HT-29 (cell line): ENCODE measurements around the gene MRPL36. TPM values are rescaled to one million over a fixed set of nuclear protein-coding genes. Genes with fewer than 3 reads are reported as not detected.
A peak's percentile ranks its signal among the peaks of the same experiment; 100 is the strongest.
"Not testable (repeated sequence)": the region's sequence is repeated elsewhere in the genome, so short reads cannot be mapped to it uniquely, and the experiment has no call there.

Experiments used
- DNase-seq: peaks from one replicate; pipeline ENCODE4 v3.0.0-alpha.2; 2015; ENCODE audit warnings: low spot score
- total RNA-seq: library from RNA; depleted of rRNA; stranded (reverse); fragments of >200 nt; shearing (Covaris generic); gene quantifications from 2 replicates; pipeline ENCODE4 v1.2.3, GENCODE V29; 2014

The MRPL36 gene
- total RNA-seq, 1 experiment from 2014 or later = 140 TPM

DNA sequence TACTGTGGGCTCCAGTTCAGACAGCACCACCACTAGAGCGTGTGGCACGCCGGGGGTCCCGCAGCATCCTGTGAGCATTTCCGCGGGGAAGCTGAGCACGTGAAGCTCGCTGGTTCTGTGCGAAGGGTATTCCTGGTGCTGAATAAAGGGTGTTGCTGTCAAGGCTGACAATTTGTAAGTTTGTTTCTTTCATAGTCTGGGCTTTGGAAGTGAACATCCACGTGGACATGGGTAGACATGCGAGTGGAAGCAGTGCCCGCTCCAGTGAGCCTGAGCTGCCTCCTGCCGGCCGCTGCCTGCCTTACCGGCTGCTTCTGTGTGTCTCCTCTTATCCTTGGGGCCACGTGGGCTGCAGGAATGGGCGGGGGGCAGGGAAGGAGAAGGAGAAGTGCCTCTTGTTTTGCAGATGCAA is 16.2 kb upstream of the MRPL36 start:
- no peak for DNase-seq

DNA sequence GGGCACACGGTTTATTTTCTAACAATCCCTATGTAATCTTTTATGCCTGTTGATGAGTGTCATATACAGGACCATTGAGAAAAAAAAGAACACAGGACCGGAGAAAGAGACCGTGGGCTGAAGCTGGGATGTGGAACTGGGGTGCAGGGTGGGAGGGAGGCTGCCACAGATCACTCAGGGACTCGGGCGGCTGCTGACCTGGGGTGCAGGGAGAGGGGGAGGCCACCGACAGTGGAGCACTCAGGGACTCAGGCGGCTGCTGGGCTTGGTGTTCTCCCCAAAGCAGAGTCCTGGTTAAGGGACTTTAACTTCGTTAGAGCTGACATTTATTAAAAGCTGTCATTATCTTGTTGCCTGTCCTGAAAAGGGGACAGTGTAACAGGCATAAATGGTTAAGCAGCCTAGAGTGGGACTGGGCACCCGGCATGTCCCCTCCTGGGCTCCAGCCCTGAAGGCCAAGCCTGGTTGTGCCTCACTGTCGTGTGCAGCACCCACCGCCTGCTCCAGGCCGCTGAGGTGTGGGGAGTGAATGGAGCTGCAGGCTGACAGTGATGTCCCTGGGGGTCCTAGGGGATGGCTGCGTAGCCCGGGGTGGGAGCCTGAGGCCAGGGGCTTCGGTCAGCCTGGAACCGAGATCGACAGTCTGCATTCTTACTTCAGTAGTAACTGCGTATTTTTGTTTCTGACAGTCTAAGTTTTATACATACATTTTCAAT is 15.6 kb upstream of the MRPL36 start:
- DNase-seq = no peak

DNA sequence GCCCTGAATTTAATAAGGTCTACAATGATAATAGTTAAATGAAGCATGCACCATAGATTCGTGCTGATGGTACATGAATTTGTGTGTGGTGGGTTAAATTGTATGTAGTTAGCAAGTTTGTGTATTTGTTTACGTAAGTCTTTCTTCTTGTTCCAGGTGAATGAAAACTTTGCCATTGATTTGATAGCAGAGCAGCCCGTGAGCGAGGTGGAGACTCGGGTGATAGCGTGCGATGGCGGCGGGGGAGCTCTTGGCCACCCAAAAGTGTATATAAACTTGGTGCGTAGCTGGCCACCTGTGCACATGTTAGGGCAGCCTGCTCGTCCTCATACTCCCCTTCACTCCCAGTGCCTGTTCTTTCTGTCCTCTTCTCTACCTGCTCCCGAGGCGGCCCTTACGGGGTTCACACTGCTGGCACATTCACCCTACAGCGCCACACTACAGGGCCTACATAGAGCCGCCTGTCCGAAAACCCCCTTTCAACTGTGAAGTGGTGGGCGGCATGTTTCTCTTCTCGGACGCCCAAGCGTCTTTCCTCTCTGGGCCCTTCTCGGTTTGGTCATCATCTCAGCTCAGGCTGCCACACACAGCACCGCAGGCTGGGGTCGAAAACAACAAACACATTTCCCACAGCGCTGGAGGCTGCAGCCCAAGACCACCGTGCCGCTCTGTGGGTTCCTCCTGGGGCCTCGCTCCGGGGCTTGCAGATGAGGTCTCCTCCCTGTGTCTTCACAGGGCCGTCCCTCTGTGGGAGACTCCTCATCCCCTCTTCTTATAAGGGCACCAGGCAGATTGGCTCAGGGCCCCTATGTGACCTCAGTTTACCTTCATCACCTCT is 14.8 kb upstream of the MRPL36 start:
- no peak for DNase-seq

DNA sequence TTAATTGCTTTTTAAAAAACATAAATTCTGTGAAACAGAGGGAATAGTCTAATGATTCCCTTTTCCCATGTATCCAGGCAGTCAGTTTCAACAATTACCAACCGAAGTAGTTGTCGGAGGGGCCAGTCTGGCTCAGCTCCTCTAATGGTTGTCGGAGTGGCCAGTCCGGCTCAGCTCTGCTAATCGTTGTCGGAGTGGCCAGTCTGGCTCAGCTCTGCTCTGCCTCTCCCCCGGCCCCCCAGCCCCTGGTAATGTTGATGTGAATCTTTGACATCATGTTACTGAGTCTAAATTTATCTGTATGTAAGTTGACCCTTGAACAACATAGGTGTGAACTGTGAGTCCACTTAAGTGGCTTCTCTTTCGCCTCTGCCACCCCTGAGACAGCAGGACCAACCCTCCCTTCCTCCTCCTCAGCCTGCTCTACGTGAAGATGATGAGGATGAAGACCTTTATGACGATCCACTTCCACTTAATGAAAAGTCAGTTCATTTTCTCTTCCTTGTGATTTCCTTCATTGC is 11.0 kb upstream of the MRPL36 start:
- no peak for DNase-seq

DNA sequence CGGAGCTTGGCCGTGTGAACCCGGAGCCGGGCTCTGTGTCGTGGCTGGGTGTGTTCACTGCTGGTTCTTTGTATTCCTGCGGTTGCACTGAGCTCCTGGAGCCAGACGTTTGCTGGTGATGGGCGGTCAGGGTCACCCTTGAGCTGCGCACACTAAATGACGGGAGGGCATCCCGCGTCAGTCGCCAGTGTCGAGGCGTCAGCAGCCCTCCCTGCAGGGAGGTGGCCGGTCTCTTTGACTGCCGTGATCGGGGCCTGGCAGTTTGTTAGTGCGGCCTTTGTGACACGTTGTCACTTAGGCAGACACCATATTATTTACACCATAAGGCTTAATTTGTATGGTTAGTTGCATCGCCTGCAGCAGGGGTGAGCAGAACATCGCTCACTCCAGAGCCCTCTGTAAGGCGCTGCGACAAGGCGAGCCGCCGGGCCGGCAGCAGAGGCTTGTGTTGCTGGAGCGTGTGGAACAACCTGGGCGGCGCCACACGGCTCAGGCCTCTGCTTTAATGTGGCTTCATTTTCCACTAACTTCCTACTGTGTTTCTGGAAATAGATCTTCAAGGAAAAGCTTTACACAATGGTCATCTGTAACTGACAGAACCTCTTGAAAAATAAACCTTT is 9.9 kb upstream of the MRPL36 start:
- no peak for DNase-seq

DNA sequence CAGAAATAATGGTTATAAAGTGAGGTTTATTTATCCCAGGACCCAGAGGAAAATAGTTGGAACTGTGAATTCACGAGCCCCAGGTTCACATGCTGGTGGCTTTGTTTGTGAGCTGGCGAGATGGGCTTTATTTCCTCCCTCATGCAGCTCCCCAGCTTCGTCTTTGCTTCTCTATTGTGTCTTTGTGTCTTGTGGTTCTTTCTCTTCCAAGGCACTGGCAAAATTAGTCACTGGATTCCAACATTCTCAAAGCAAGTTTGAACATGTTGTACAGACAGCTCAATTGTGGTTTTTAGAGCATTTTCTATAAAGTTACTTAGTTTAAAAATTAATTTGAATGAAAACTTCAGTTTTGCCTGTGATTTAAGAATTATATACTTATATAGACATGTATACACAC is 8.8 kb upstream of the MRPL36 start:
- DNase-seq = no peak

DNA sequence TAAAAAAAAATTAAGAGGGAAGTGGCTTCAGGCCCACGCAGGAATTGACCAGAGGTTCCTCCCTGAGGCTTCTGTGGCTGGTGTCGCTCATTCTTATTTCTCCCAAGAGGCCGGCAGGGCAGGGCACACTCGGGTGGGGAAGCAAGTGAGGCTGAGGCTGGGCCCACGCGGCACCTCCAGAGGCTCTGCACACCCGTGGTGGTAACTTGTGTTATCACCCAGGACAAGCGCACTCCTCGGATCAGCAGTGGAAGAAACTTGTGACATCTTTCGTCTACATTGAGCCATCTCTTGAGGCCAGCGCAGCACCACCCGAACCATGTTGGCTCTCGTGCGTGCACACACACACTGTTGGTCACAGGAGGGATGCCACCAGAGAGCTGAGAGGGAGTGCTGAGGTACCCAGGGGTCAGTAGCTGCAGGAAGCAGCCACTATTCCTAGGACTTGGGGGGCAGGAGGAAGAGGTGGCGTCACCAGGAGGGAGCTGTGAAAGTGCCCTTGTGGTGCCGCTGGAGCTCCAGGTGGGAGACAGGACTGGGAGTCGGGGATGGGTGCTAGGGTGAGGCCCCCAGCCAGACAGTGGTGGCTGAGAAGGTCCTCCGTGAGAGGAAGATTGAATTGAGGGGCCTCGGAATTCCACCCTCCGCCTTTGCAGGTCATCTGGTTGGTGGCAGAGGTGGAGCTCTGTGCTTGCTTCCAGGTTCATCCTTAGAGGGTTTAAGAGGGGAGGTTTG is 8.0 kb upstream of the MRPL36 start:
- DNase-seq = no peak

DNA sequence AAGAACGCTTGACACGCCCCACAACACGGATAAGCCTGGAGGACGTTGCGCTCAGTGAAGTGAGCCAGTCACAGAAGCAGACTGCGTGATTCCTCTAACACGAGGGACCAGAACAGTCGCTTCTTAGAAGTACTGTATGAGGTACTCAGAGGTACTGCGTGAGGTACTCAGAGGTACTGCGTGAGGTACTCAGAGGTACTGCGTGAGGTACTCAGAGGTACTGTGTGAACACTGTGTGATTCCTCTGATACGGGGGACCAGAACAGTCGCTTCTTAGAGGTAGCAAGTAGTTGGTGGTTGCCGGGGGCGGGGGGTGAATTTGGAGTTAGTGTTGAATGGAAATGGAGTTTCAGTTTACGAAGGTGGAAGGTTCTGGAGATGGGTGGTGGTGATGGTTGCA is 7.3 kb upstream of the MRPL36 start:
- DNase-seq = no peak

DNA sequence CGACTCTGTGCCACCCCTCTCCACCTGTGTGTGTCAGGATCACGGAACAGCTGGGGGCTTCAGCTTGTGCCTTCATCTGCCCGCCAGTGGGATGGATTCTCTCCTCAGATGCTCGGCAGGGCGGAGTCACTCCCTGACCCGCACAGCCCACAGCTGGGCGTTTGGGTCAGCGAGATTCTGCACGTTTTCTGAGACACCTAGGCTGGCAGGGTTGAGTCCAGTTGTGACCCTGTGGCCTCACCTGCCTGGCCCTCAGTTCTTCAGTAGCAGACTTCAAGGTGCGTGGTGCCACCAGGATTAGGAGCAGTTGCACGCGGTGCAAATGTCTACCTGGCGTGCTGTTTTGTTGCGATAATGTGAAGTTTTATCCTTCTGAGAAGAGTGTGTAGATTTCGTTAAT is 6.6 kb upstream of the MRPL36 start:
- DNase-seq = no peak

DNA sequence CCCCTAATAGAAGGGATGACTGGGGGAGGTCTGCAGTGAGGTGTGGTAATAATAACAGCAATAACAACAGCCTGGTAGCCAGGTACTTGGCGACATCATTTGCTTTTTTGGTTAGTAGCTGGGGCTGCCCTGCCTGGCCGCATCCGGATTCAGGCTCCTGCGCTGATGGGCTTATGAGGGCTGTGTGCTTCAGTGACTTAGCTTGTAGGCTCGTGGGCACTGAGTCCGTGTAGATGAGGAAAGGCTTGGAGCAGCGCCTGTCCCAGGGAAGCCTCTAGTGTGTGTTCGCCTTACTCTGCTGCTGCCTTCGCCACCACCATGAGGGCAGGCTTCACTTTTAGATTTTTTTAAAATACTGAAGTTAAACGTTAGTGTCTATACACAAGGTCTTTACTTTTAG is 6.1 kb upstream of the MRPL36 start:
- DNase-seq = no peak

DNA sequence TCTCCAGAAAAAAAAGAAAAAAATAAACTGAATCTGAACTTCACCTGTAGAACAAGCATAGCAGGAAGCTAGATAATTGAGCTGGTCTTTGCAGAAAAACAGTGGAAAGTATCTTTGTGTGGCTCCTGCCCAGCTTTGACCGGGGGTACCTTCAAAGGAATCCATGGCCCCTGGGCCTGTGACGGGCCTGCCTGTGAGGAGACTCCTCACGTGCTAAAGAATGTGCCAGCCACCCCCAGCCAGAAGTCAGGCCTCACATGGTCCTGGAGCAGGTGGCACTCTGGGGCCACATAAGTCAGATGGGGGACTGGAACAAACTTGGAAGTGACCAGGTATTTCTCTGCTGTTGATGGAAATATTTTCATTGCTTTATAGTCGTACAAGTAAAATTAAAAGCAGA is 5.7 kb upstream of the MRPL36 start:
- DNase-seq = no peak

DNA sequence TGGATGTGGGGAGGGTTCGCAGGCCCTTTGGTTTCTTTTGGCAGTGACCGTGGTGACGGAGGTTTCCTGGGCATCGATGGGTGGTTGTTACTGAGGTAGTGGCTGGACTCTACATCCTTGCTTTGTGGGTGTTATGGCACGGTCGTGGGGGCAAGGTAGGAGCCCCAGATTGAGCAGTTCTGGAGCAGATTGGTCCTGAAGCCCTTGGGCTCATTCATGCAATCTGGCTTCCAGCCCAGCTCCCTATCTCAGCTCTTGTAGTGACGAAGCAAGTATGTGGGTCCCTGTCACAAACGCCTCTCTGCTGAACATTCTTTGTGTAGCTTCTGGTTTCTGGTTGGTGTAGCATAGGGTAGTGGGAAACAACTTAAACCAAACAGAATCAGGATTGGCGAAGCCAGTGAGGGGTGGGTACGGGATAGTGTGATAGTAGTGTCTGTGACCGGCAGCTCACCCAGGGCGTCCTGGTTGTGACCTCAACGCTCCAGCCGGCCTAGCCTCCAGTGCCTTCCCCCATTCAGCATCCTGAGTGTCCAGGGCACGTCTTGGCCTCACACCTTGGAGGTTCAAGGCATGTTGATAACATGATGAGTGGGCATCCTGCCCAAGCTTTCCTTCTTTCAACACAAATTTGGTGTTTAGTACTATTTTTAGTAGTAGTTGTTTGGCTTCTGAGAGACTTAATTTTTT is 4.5 kb upstream of the MRPL36 start:
- no peak for DNase-seq

DNA sequence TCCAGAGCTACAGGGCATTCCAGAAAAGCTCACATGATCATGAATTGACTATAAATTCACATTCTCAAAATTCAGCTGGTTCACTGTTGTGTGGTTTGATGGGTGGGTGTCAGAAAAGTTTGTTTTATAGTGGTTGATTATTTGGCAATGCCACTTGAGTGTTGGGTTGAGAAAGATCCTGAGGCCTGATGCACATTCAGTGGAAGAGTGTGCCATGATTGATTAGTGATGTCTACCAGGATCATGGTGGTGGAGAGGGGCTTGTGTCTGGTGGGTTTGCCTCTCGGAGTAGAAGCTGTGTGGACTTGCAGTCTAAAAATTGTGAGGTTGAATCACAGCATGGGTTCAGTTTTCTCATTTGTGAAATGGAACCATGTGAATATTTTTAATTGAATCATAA is 3.6 kb upstream of the MRPL36 start:
- no peak for DNase-seq

DNA sequence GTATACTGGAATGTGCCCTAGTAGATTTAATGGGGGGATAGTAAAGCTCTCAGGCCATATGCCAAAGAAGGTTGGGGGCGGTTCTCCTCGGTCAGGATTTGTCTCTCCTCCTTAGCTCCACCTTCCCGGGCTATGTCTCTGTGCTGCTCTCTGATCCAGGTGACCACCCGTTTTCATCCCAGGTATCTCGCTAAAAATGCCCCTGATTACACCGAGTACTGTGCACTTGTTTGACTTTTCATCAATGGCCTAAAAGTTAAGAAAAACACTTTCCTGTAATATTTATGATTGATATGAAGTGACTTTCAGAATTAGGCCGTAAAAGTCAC is 2.3 kb upstream of the MRPL36 start:
- DNase-seq = no peak

DNA sequence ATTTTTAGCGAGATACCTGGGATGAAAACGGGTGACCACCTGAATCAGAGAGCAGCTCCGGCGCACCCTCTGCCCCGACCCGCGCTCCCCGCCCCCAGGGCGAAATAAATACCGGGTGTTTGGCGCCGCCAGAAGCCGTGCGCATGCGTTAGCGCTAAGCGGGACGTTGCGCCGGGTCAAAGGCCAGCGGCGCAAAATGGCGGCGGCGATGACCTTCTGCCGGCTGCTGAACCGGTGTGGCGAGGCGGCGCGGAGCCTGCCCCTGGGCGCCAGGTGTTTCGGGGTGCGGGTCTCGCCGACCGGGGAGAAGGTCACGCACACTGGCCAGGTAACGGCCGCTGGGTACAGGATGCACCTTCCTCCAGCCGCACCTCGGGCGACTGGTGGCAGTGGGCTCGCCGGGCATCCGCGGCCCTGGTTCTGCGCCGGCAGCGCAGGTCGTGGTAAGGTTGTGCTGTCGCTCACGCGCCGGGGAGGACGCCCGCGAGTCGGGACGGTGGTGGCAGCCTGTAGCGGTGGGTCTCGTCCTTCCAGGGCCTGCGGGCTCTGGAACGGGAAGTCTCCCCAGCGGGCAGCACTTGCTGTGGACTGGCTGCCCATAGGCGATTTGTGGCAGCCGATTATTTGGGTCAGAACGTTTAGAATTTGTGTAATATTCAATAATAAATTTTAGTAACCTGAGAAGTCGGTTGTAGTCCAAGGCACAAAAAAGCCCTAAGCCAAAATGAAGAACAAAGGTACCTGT is 1.8 kb upstream of the MRPL36 start, which contains the start of gene NDUFS6:
NDUFS6 (plus strand) TSS at position 186 of the 745 bp plus-strand sequence; CDS start at position 197, 11 bp downstream.
- peak; percentile 89 for DNase-seq

DNA sequence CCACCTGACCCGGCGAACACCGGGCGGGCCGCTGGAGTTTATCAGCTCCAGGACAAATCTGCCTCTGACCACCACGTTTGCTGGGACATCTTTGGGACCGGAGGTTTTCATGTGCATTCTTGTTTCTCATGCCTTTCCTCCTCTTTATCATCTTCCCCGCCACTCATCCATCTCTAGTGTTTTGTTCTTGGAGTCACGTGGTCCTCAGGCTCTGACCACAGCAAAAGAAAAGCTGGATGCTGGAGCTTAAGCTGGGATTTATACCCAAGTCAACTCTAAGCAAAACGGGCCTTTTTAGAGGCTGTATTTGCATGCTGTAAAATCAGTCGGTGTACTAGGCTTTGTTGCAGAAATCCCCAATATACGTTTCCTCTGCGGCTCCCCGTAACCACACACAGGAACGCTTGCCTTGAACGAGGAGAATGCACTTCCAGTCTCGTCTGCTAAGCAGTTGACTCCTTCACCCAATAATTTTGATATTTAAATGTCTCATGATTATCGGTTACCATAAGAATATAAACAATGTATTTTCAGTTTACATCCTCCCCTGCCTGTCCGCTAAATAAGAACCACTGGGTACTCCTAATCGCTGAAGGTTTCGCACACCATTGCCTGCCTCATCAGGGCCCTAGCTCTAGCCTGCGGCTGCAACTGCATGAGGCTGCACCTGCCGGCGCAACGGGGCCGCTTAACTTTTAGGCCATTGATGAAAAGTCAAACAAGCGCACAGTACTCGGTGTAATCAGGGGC is 1.0 kb upstream of the MRPL36 start:
- peak; percentile 82 for DNase-seq

DNA sequence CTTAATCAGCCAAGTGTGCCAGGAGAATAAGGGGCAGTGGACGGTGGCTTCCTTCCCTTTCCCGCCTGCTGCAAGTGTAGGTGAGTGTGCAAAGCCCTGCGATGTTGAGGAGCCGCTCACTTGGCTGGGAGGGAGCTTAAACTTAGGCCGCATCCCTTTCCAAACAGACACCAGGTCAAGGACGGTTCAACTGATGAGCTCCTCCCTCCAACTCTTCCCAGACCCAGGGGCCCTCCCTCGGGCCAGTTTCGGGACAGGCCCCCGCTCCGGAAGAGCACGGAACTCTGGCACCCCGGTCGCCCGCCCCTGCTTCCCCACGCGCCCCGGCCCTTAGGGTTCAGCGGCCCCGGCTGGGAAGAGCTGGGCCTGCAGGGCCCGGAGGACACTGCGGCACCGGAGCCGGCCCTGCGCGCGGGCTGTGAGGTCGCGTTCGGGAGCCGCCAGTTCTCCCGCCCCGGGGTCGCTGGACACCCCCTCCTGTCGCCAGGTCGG is 481 bp downstream of the MRPL36 start:
- peak; percentile 38 for DNase-seq

DNA sequence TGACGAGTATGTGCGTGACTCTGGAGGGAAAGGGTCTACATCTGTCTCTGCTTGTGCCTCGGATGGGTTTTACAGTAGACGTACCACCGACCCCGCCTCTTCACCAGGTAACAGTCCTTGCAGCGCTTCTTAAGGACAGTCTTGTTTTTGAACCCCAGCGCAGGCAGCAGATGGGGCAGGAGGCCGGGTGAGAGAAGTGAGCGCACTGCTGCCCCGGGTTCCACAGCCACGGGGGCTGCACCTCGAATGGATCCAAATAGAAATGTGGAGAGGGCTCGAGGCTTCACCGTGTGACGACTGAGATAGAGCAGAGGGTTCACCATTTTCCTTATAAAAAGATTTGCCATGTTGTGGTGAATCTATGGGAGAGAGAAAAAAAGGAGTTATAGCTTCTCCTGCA is 1.0 kb downstream of the MRPL36 start:
- not testable (repeated sequence) for DNase-seq

DNA sequence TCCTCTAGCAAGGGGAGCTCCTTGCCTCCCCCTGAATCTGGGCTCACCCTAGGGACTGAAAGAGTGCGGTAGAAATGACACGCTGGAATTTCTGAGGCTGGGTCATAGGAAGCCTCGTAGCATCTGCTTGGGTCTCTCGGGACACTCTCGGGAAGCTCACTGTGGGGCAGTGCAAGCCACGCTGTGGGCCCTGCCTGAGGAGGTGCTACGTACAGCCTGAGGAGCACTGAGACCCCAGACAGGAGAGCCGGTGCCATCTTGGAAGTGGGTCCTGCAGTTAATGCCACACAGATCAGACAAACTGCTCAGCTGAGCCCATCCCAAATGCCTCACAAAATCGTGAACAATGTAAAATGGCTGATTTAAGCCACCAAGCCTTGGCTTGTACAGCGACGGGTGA is 1.8 kb downstream of the MRPL36 start:
- no peak for DNase-seq
